Effector memory CD4-positive, alpha-beta T cell (primary cell): ENCODE results near the gene DPF3.

ENCODE experiments used
- DNase-seq, 3 donors: peaks; one replicate each; pipeline ENCODE4 v3.0.0-alpha.2; 2020
- H3K27ac ChIP-seq: 2 replicates; pipeline ENCODE4 v1.7.0; 2013; ENCODE audit warnings: mild to moderate bottlenecking, low read length, moderate library complexity; ENCODE audit not compliant: insufficient read depth, poor library complexity, severe bottlenecking
- H3K27me3 ChIP-seq: replicated peaks from 2 replicates; pipeline ENCODE4 v1.7.0; 2013; ENCODE audit warnings: mild to moderate bottlenecking, low read length; ENCODE audit not compliant: insufficient read depth, control insufficient read depth, poor library complexity, severe bottlenecking
- H3K36me3 ChIP-seq: 2 replicates; pipeline ENCODE4 v1.7.0; 2013; ENCODE audit warnings: mild to moderate bottlenecking, low read length, moderate library complexity; ENCODE audit not compliant: control insufficient read depth, insufficient read depth
- H3K4me1 ChIP-seq: 2 replicates; pipeline ENCODE4 v1.7.0; 2013; ENCODE audit warnings: low read length, mild to moderate bottlenecking; ENCODE audit not compliant: control insufficient read depth, insufficient read depth, poor library complexity, severe bottlenecking
- H3K4me3 ChIP-seq: 2 replicates; pipeline ENCODE4 v1.7.0; 2013; ENCODE audit warnings: low read length, low read depth, mild to moderate bottlenecking; ENCODE audit not compliant: insufficient read depth, poor library complexity, severe bottlenecking
- H3K9me3 ChIP-seq: 2 replicates; pipeline ENCODE4 v1.7.0; 2013; ENCODE audit warnings: mild to moderate bottlenecking, low read length, moderate library complexity; ENCODE audit not compliant: control insufficient read depth

The DPF3 gene

GRCh38 chr14:72766296-72766695 is 127.6 kb downstream of the DPF3 start:
- Histone ChIP-seq H3K4me3 (no peak overlapping the region), H3K27me3 (no peaks in the 10 kb centered on the region), H3K9me3 (no peaks in the 10 kb centered on the region), H3K27ac (no peak overlapping the region), H3K4me1 (no peaks in the 10 kb centered on the region), H3K36me3 (no peaks in the 10 kb centered on the region)
- no peak for DNase-seq

- DNase-seq = no peak
- no peak overlapping the region for H3K4me3 ChIP-seq
- no peaks in the 10 kb centered on the region for H3K27me3 ChIP-seq
- no peaks in the 10 kb centered on the region for H3K9me3 ChIP-seq
- no peaks in the 10 kb centered on the region for H3K36me3 ChIP-seq
- no peaks in the 10 kb centered on the region for H3K4me1 ChIP-seq
- no peak overlapping the region for H3K27ac ChIP-seq
Measured at GRCh38 chr14:72763892-72764291, 130.0 kb downstream of the DPF3 start.

GRCh38 chr14:72759670-72760069 is 134.2 kb downstream of the DPF3 start:
- Histone ChIP-seq H3K27me3 (no peaks in the 10 kb centered on the region), H3K27ac (no peak overlapping the region), H3K36me3 (no peaks in the 10 kb centered on the region), H3K4me3 (no peak overlapping the region), H3K4me1 (no peaks in the 10 kb centered on the region), H3K9me3 (peaks cover 3% of the 10 kb centered on the region)
- no peak for DNase-seq

GRCh38 chr14:72758993-72759392 is 134.9 kb downstream of the DPF3 start:
- DNase-seq = no peak
- Histone ChIP-seq H3K4me1 (no peaks in the 10 kb centered on the region), H3K4me3 (no peak overlapping the region), H3K27me3 (no peaks in the 10 kb centered on the region), H3K9me3 (peaks cover 3% of the 10 kb centered on the region), H3K27ac (no peak overlapping the region), H3K36me3 (no peaks in the 10 kb centered on the region)

GRCh38 chr14:72758420-72758819 is 135.5 kb downstream of the DPF3 start:
- Histone ChIP-seq H3K27ac (no peak overlapping the region), H3K27me3 (no peaks in the 10 kb centered on the region), H3K4me3 (no peak overlapping the region), H3K9me3 (peaks cover 3% of the 10 kb centered on the region), H3K4me1 (no peaks in the 10 kb centered on the region), H3K36me3 (no peaks in the 10 kb centered on the region)
- no peak for DNase-seq

GRCh38 chr14:72756967-72757366 is 136.9 kb downstream of the DPF3 start:
- no peaks in the 10 kb centered on the region for H3K36me3 ChIP-seq
- H3K27me3 ChIP-seq = no peaks in the 10 kb centered on the region

GRCh38 chr14:72755766-72756165 is 138.1 kb downstream of the DPF3 start:
- Histone ChIP-seq H3K27ac (no peak overlapping the region), H3K4me1 (no peaks in the 10 kb centered on the region), H3K27me3 (no peaks in the 10 kb centered on the region), H3K4me3 (no peak overlapping the region), H3K9me3 (peaks cover 3% of the 10 kb centered on the region), H3K36me3 (no peaks in the 10 kb centered on the region)
- DNase-seq = no peak

More at GRCh38 chr14:72756967-72757366, 136.9 kb downstream of the DPF3 start:
- Histone ChIP-seq H3K4me1 (no peaks in the 10 kb centered on the region), H3K9me3 (peaks cover 3% of the 10 kb centered on the region), H3K4me3 (no peak overlapping the region), H3K27ac (no peak overlapping the region)
- no peak for DNase-seq

GRCh38 chr14:72754949-72755348 is 139.0 kb downstream of the DPF3 start:
- no peak overlapping the region for H3K4me3 ChIP-seq
- DNase-seq = no peak
- no peaks in the 10 kb centered on the region for H3K27me3 ChIP-seq
- H3K27ac ChIP-seq = no peak overlapping the region
- H3K4me1 ChIP-seq = no peaks in the 10 kb centered on the region
- no peaks in the 10 kb centered on the region for H3K36me3 ChIP-seq
- peaks cover 3% of the 10 kb centered on the region for H3K9me3 ChIP-seq

- Histone ChIP-seq H3K36me3 (no peaks in the 10 kb centered on the region), H3K4me1 (no peaks in the 10 kb centered on the region), H3K9me3 (peaks cover 3% of the 10 kb centered on the region), H3K27ac (no peak overlapping the region), H3K4me3 (no peak overlapping the region), H3K27me3 (no peaks in the 10 kb centered on the region)
- DNase-seq = no peak
Measured at GRCh38 chr14:72753879-72754400, 140.0 kb downstream of the DPF3 start.

GRCh38 chr14:72753044-72753710 is 140.7 kb downstream of the DPF3 start:
- Histone ChIP-seq H3K4me3 (no peak overlapping the region), H3K4me1 (no peaks in the 10 kb centered on the region), H3K27me3 (no peaks in the 10 kb centered on the region), H3K27ac (no peak overlapping the region), H3K9me3 (no peaks in the 10 kb centered on the region), H3K36me3 (no peaks in the 10 kb centered on the region)
- no peak for DNase-seq
